GM21381 (cell line): ENCODE data around the gene TMEM59L.

Experiments
- ATAC-seq: cut with Tn5 transposase; IDR thresholded peaks from one replicate; pipeline ENCODE4 v1.9.1; 2021; ENCODE audit warnings: mild to moderate bottlenecking, moderate library complexity; ENCODE audit not compliant: unreplicated experiment

TMEM59L gene

GRCh38 chr19:18656337-18657086 is 43.8 kb downstream of the TMEM59L start:
- ATAC-seq = no peak

- ATAC-seq = no peak
Observed at GRCh38 chr19:18657590-18658365, 45.1 kb downstream of the TMEM59L start.

GRCh38 chr19:18658366-18658855 is 45.7 kb downstream of the TMEM59L start:
- no peak for ATAC-seq

- ATAC-seq = no peak
Observed at GRCh38 chr19:18659281-18660050, 46.8 kb downstream of the TMEM59L start.

GRCh38 chr19:18660051-18660910 is 47.6 kb downstream of the TMEM59L start:
- no peak for ATAC-seq

GRCh38 chr19:18660939-18661670 is 48.4 kb downstream of the TMEM59L start:
- ATAC-seq = no peak

GRCh38 chr19:18662972-18663732 is 50.5 kb downstream of the TMEM59L start:
- no peak for ATAC-seq

- ATAC-seq = no peak
Observed at GRCh38 chr19:18663940-18664530, 51.4 kb downstream of the TMEM59L start.

- no peak for ATAC-seq
Observed at GRCh38 chr19:18665771-18666202, 53.1 kb downstream of the TMEM59L start.

- ATAC-seq = no peak
Observed at GRCh38 chr19:18666317-18666716, 53.6 kb downstream of the TMEM59L start.

- ATAC-seq = no peak
Observed at GRCh38 chr19:18666784-18667183, 54.1 kb downstream of the TMEM59L start.

- ATAC-seq = no peak
Observed at GRCh38 chr19:18667531-18668251, 55.0 kb downstream of the TMEM59L start.

GRCh38 chr19:18668252-18668631 is 55.6 kb downstream of the TMEM59L start:
- ATAC-seq = no peak

- ATAC-seq = no peak
Observed at GRCh38 chr19:18668744-18669523, 56.3 kb downstream of the TMEM59L start.

- ATAC-seq = no peak
Observed at GRCh38 chr19:18669524-18669817, 56.8 kb downstream of the TMEM59L start.

GRCh38 chr19:18669883-18670282 is 57.2 kb downstream of the TMEM59L start:
- ATAC-seq = no peak

GRCh38 chr19:18670312-18670711 is 57.6 kb downstream of the TMEM59L start:
- ATAC-seq = no peak
